SU-DHL-6 (cell line): ENCODE data around the gene VPS26B.

Experiments used
- CTCF ChIP-seq: fragments of 200-600 bp; sonication (generic); IDR thresholded peaks from one replicate; pipeline ENCODE4 v1.5.1; 2017; ENCODE audit warnings: antibody characterized with exemption, mild to moderate bottlenecking, low read length, moderate library complexity; ENCODE audit not compliant: insufficient read depth, poor library complexity, severe bottlenecking
- EZH2phosphoT487 ChIP-seq: fragments of 200-600 bp; sonication (generic), shearing (Covaris generic); conservative IDR thresholded peaks from 2 replicates; pipeline ENCODE4 v1.6.1; 2018; ENCODE audit warnings: mild to moderate bottlenecking, antibody characterized with exemption, low read length, moderate library complexity, mixed read lengths

- TF ChIP-seq CTCF (no peak), EZH2phosphoT487 (no peak)
These were observed 59.2 kb downstream of the VPS26B start for GRCh38 chr11:134283461-134284230.
